B cell (primary cell): ENCODE data around the gene KATNAL2. TPM values are rescaled to one million over a fixed set of nuclear protein-coding genes. Genes with fewer than 3 reads are reported as not detected.

Source experiments
- ATAC-seq: fragments of 200-7000 bp; cut with Tn5 transposase; one replicate; pipeline ENCODE4 v1.10.0; 2021; ENCODE audit warnings: low read depth, mild to moderate bottlenecking, moderate number of reproducible peaks, moderate library complexity
- CTCF ChIA-PET: fragments of 350-600 bp; sonication (Branson Sonifier 250); formaldehyde crosslinking; loops from one replicate; lab custom pipeline; 2021; ENCODE audit warnings: antibody characterized with exemption, inconsistent platforms; lab: Charles Lee
- POLR2A ChIA-PET: fragments of 350-600 bp; sonication (Branson Sonifier 250); formaldehyde crosslinking; loops from one replicate; lab custom pipeline; 2021; ENCODE audit warnings: antibody characterized with exemption; lab: Charles Lee
- DNase-seq: peaks from one replicate; pipeline ENCODE4 v3.0.0; 2013
- H2AFZ ChIP-seq: 2 replicates; pipeline ENCODE4 v1.6.1; 2012; ENCODE audit warnings: mild to moderate bottlenecking, low read depth, low read length; ENCODE audit not compliant: insufficient read depth, poor library complexity, severe bottlenecking
- H3K27ac ChIP-seq, 2 donors: 1 replicate in 1 of 2; 2 replicates in 1 of 2; pipeline ENCODE4 v1.5.1; 2012 to 2013; ENCODE audit warnings: low read length in 2 of 2, mild to moderate bottlenecking in 2 of 2, moderate library complexity in 1 of 2
- H3K27me3 ChIP-seq, 4 experiments: fragments of 200-600 bp in 1 of 4; sonication (generic) in 1 of 4; replicated peaks in 1 of 4; 1 replicate in 2 of 4; 2 replicates in 2 of 4; pipeline versions ENCODE4 v1.6.1 to v1.7.0; 2013 to 2016; ENCODE audit warnings: low read length in 3 of 4, mild to moderate bottlenecking in 2 of 4, mixed read lengths in 1 of 4, moderate library complexity in 1 of 4; ENCODE audit not compliant: insufficient read depth in 4 of 4, control insufficient read depth in 3 of 4; ENCODE audit errors: control extremely low read depth in 1 of 4
- H3K36me3 ChIP-seq, 2 experiments: replicated peaks in 1 of 2; 1 replicate in 1 of 2; 2 replicates in 1 of 2; pipeline versions ENCODE4 v1.6.1 to v1.7.1; 2013; ENCODE audit warnings: low read length in 1 of 2; ENCODE audit not compliant: insufficient read depth in 2 of 2, control insufficient read depth in 1 of 2; ENCODE audit errors: control extremely low read depth in 1 of 2, extremely low read depth in 1 of 2
- H3K4me1 ChIP-seq, 2 donors: fragments of 200-600 bp in 1 of 2; sonication (generic) in 1 of 2; 1 replicate in 1 of 2; 2 replicates in 1 of 2; pipeline versions ENCODE4 v1.5.1 to v1.6.1; 2013 to 2017; ENCODE audit warnings: low read length in 2 of 2; ENCODE audit not compliant: control insufficient read depth in 2 of 2, insufficient read depth in 2 of 2
- H3K4me2 ChIP-seq: replicated peaks from 2 replicates; pipeline ENCODE3; 2012; ENCODE audit warnings: mild to moderate bottlenecking, low read depth, low read length; ENCODE audit not compliant: poor library complexity, severe bottlenecking
- H3K4me3 ChIP-seq, 5 experiments: fragments of 200-600 bp in 1 of 5; sonication (generic) in 1 of 5; 1 replicate in 3 of 5; 2 replicates in 2 of 5; pipeline versions ENCODE4 v1.5.1 to v1.7.0; 2011 to 2016; ENCODE audit warnings: low read length in 4 of 5, mild to moderate bottlenecking in 4 of 5, low read depth in 2 of 5, control low read depth in 1 of 5, moderate library complexity in 1 of 5; ENCODE audit not compliant: insufficient read depth in 1 of 5; ENCODE audit errors: control extremely low read depth in 1 of 5, extremely low read depth in 1 of 5
- H3K79me2 ChIP-seq: fragments of 200-600 bp; sonication (generic); one replicate; pipeline ENCODE4 v1.6.0; 2016; ENCODE audit warnings: low read length; ENCODE audit not compliant: control insufficient read depth, insufficient read depth
- H3K9ac ChIP-seq: fragments of 200-600 bp; sonication (generic); 2 replicates; pipeline ENCODE4 v1.6.1; 2017; ENCODE audit warnings: mild to moderate bottlenecking, low read length, moderate library complexity
- H3K9me3 ChIP-seq, 3 donors: one replicate each; pipeline versions ENCODE4 v1.6.1 to v1.7.1; 2013; ENCODE audit warnings: low read length in 2 of 3; ENCODE audit not compliant: control insufficient read depth in 2 of 3, insufficient read depth in 1 of 3; ENCODE audit errors: control extremely low read depth in 1 of 3
- H4K20me1 ChIP-seq: 2 replicates; pipeline ENCODE4 v1.6.0; 2012; ENCODE audit warnings: mild to moderate bottlenecking, low read length; ENCODE audit not compliant: insufficient read depth, control insufficient read depth, poor library complexity, severe bottlenecking
- H3K27ac Mint-ChIP-seq: one replicate; pipeline ENCODE4 v1.8.0; 2021; ENCODE audit warnings: mixed read lengths
- H3K27me3 Mint-ChIP-seq: one replicate; pipeline ENCODE4 v1.8.0; 2021; ENCODE audit warnings: mixed read lengths
- H3K4me1 Mint-ChIP-seq: one replicate; pipeline ENCODE4 v1.8.0; 2021; ENCODE audit warnings: mixed read lengths
- H3K4me3 Mint-ChIP-seq: one replicate; pipeline ENCODE4 v1.8.0; 2021; ENCODE audit warnings: mixed read lengths
- H3K9me3 Mint-ChIP-seq: one replicate; pipeline ENCODE4 v1.8.0; 2022; ENCODE audit warnings: mixed read lengths; ENCODE audit not compliant: insufficient read depth
- CTCF ChIP-seq: fragments of 200-600 bp; IDR thresholded peaks from one replicate; pipeline ENCODE4 v1.8.0; 2022; ENCODE audit warnings: antibody characterized with exemption, mild to moderate bottlenecking
- EZH2 ChIP-seq: IDR thresholded peaks from 2 replicates; pipeline ENCODE4 v1.6.1; 2012; ENCODE audit warnings: borderline replicate concordance, low read depth, mild to moderate bottlenecking, moderate library complexity, low read length; ENCODE audit not compliant: insufficient read depth, poor library complexity, severe bottlenecking
- WGBS: methylation state at CpG from one replicate; pipeline ENCODE4 v1.1.5; 2013; ENCODE audit warnings: missing lambda C conversion rate; ENCODE audit not compliant: insufficient coverage; 5-methylcytosine and 5-hydroxymethylcytosine counted together
- intact Hi-C: fragments of 100-400 bp; cut with micrococcal nuclease; formaldehyde crosslinking; loops from one replicate; pipeline ENCODE4 v1.10.0; 2022
- polyA plus RNA-seq: library from polyadenylated mRNA; depleted of rRNA; stranded (reverse); fragments of >200 nt; gene quantifications from 2 replicates; pipeline ENCODE4 v1.2.3, GENCODE V29; 2012
- total RNA-seq, 2 donors: library from RNA; stranded (reverse); fragments of 120-200 nt in 1 of 2; gene quantifications; 1 replicate in 1 of 2; 2 replicates in 1 of 2; pipeline versions ENCODE4 v1.2.3 to v1.2.4, GENCODE V29; 2013 to 2022

Gene KATNAL2
- total and polyA plus RNA-seq, 2 donors (not counting 1 experiment from before 2014, with no cell fraction given): 1.3 to 3.1 TPM

GRCh38 chr18:46892842-46893241 lies 24.6 kb upstream of the KATNAL2 start:
- H2AFZ ChIP-seq: no peak overlapping the region
- Mint-ChIP-seq H3K9me3 (peaks cover 6% of the 10 kb centered on the region), H3K4me1 (peaks cover 32% of the 10 kb centered on the region), H3K27me3 (no peaks in the 10 kb centered on the region), H3K27ac (no peak overlapping the region), H3K4me3 (no peak overlapping the region)
- no peak for DNase-seq
- intact Hi-C loops: no loop called here
- no CpG with 5 or more reads among the region's 1 CpG for WGBS
- H4K20me1 ChIP-seq: no peaks in the 10 kb centered on the region
- no peak for ATAC-seq
- no peak overlapping the region for H3K9ac ChIP-seq
- CTCF ChIA-PET: no interaction called here
- no peak overlapping the region for H3K27ac ChIP-seq
- POLR2A ChIA-PET: no interaction called here
- H3K4me1 ChIP-seq: peaks cover 3 to 7% of the 10 kb centered on the region in 2 donors
- H3K27me3 ChIP-seq: no peaks in the 10 kb centered on the region
- peaks cover 4 to 30% of the 10 kb centered on the region in 2 experiments for H3K36me3 ChIP-seq
- no peak overlapping the region for H3K4me2 ChIP-seq
- peaks cover 3 to 13% (median 6%) of the 10 kb centered on the region in 3 donors for H3K9me3 ChIP-seq
- TF ChIP-seq EZH2 (no peak), CTCF (no peak)
- H3K79me2 ChIP-seq: peaks cover 50% of the 10 kb centered on the region
- H3K4me3 ChIP-seq: no peak overlapping the region

GRCh38 chr18:46893360-46893759 lies 24.0 kb upstream of the KATNAL2 start:
- no peak overlapping the region for H3K4me3 Mint-ChIP-seq
- H3K27me3 Mint-ChIP-seq: no peaks in the 10 kb centered on the region
- Histone ChIP-seq H4K20me1 (no peaks in the 10 kb centered on the region), H3K4me2 (no peak overlapping the region), H3K9me3 (peaks cover 3 to 11% (median 5%) of the 10 kb centered on the region in 3 donors), H3K4me1 (peaks cover 3 to 7% of the 10 kb centered on the region in 2 donors), H3K27me3 (no peaks in the 10 kb centered on the region), H3K27ac (no peak overlapping the region), H3K4me3 (no peak overlapping the region), H3K9ac (no peak overlapping the region), H3K36me3 (peaks cover 3 to 27% of the 10 kb centered on the region in 2 experiments), H2AFZ (no peak overlapping the region), H3K79me2 (peaks cover 52% of the 10 kb centered on the region)
- TF ChIP-seq CTCF (no peak), EZH2 (no peak)
- WGBS: 100% methylated on average over 1 of the region's 1 CpG
- no peak for DNase-seq
- ChIA-PET CTCF (no interaction called here), POLR2A (no interaction called here)
- no peak overlapping the region for H3K27ac Mint-ChIP-seq
- intact Hi-C loops: no loop called here
- no peak for ATAC-seq
- H3K9me3 Mint-ChIP-seq: peaks cover 6% of the 10 kb centered on the region
- peaks cover 32% of the 10 kb centered on the region for H3K4me1 Mint-ChIP-seq
